Astrocyte of the spinal cord (primary cell): ENCODE data around the gene AGAP1.

ENCODE experiments used
- DNase-seq: peaks from one replicate; pipeline ENCODE4 v3.0.0; 2011; ENCODE audit warnings: low read depth, low spot score
- H3K4me3 ChIP-seq: 2 replicates; pipeline ENCODE4 v1.5.1; 2011; ENCODE audit warnings: low read depth, mild to moderate bottlenecking, low read length, moderate library complexity
- CTCF ChIP-seq: IDR thresholded peaks from 2 replicates; pipeline ENCODE4 v1.5.1; 2012; ENCODE audit warnings: low read depth, mild to moderate bottlenecking, low read length, inconsistent platforms
- in situ Hi-C: cut with HindIII; loops from 2 replicates; pipeline ENCODE4 v1.10.0; 2017; ENCODE audit warnings: low sequenced_read_pairs

The AGAP1 gene

GRCh38 chr2:235554936-235555335 is 61.1 kb downstream of the AGAP1 start:
- in situ Hi-C loops, result no loop called here
- TF ChIP-seq CTCF, result no peak
- H3K4me3 ChIP-seq, result no peak overlapping the region
- DNase-seq, result no peak

GRCh38 chr2:235555371-235555770 is 61.5 kb downstream of the AGAP1 start:
- TF ChIP-seq CTCF, result no peak
- no peak for DNase-seq
- no peak overlapping the region for H3K4me3 ChIP-seq
- in situ Hi-C loops, result no loop called here

GRCh38 chr2:235556086-235556485 is 62.2 kb downstream of the AGAP1 start:
- in situ Hi-C loops, result no loop called here
- no peak for TF ChIP-seq CTCF

GRCh38 chr2:235556901-235557300 is 63.1 kb downstream of the AGAP1 start:
- in situ Hi-C loops, result no loop called here
- no peak for DNase-seq
- TF ChIP-seq CTCF, result no peak
- no peak overlapping the region for H3K4me3 ChIP-seq

More at GRCh38 chr2:235556086-235556485, 62.2 kb downstream of the AGAP1 start:
- DNase-seq, result no peak
- H3K4me3 ChIP-seq, result no peak overlapping the region

GRCh38 chr2:235557903-235558302 is 64.1 kb downstream of the AGAP1 start:
- TF ChIP-seq CTCF, result no peak
- in situ Hi-C loops, result no loop called here
- H3K4me3 ChIP-seq, result no peak overlapping the region
- no peak for DNase-seq

- no peak overlapping the region for H3K4me3 ChIP-seq
- in situ Hi-C loops, result no loop called here
- DNase-seq, result no peak
- TF ChIP-seq CTCF, result no peak
Observed at GRCh38 chr2:235558572-235558971, 64.7 kb downstream of the AGAP1 start.

- no peak for DNase-seq
- H3K4me3 ChIP-seq, result no peak overlapping the region
- in situ Hi-C loops, result no loop called here
- no peak for TF ChIP-seq CTCF
Observed at GRCh38 chr2:235560345-235560744, 66.5 kb downstream of the AGAP1 start.
